D721Med (cell line): ENCODE results near the gene KIF5A.

Source experiments
- DNase-seq: peaks from one replicate; pipeline ENCODE4 v3.0.0; 2011; ENCODE audit warnings: low spot score; ENCODE audit not compliant: insufficient read length
- FAIRE-seq: peaks from 2 replicates; lab custom pipeline; 2011; peaks lifted over from hg19 to GRCh38; lab: Jason Lieb, UNC
- CTCF ChIP-seq: IDR thresholded peaks from 2 replicates; pipeline ENCODE4 v1.5.1; 2012; ENCODE audit warnings: mild to moderate bottlenecking, control low read depth; ENCODE audit not compliant: insufficient read depth; ENCODE audit errors: missing control alignments

The KIF5A gene

GRCh38 chr12:57549203-57549908, 488 bp upstream of the KIF5A start:
- no peak for FAIRE-seq
- DNase-seq = no peak
- TF ChIP-seq CTCF = no peak

- no peak for FAIRE-seq
- TF ChIP-seq CTCF = no peak
- no peak for DNase-seq
Observed at GRCh38 chr12:57550641-57551549, 1.1 kb downstream of the KIF5A start.

GRCh38 chr12:57551637-57552305, 1.9 kb downstream of the KIF5A start:
- no peak for TF ChIP-seq CTCF
- no peak for DNase-seq
- FAIRE-seq = no peak

GRCh38 chr12:57552306-57552651, 2.4 kb downstream of the KIF5A start:
- DNase-seq = no peak
- FAIRE-seq = no peak

GRCh38 chr12:57552835-57553313, 3.0 kb downstream of the KIF5A start:
- TF ChIP-seq CTCF = no peak
- FAIRE-seq (no peak), DNase-seq (no peak)

More at GRCh38 chr12:57552306-57552651, 2.4 kb downstream of the KIF5A start:
- TF ChIP-seq CTCF = no peak

GRCh38 chr12:57553343-57554202, 3.7 kb downstream of the KIF5A start:
- TF ChIP-seq CTCF = no peak
- FAIRE-seq (no peak), DNase-seq (no peak)
